GM18505 (cell line): ENCODE measurements around the gene GALC.
"Not testable (repeated sequence)": the region's sequence is repeated elsewhere in the genome, so short reads cannot be mapped to it uniquely, and the experiment has no call there.

Source experiments
- ATAC-seq: cut with Tn5 transposase; IDR thresholded peaks from one replicate; pipeline ENCODE4 v1.9.1; 2021; ENCODE audit not compliant: unreplicated experiment
- POLR2A ChIP-seq: IDR thresholded peaks from 4 replicates; pipeline ENCODE4 v1.6.1; 2011; ENCODE audit warnings: borderline replicate concordance; ENCODE audit not compliant: insufficient read depth, insufficient read length; ENCODE audit errors: extremely low read depth

GALC gene

DNA sequence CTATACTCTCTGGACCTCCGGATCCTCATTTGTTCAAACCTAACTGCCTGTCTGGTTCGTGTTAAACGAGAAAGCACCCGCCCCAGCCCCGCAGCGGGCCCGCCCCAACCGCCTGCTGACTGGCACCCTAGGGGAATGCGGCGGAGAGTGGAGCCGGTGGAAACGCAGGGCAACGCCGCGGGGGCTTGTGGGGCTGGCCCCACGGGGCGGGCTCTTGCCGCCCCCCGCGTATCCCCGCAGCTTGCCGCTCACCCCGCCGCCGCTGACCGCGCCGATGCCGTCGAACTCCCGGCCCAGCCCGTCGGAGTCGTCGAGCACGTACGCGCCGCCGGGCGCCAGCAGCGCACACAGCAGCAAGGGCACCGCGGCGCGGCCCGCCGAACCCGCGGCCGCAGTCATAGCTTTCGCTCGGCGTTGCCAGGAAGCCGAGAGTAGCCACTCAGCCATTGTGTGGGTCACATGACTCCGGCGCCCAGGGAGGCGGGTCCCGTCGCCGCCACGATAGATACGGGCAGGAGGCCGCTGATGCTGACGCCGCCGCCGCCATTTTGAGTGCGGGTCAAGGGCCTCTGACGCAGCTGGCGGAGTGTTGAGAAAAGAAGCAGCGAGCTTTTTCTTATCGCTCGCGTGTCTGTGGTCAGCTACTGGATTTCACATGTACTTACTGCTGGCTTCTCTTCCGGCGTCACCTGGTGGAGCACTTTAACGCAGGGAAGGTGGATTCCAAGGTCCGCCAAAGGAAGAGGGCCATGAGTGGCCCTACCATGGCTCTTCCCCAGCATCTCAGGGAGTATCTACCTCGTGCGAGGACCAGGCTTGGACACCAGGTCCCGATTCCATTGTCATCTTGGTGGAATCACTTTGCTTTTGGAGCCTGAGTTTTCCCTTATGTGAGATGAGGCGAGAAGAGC is at the start of gene GALC:
Gene GALC (minus strand): TSS at position 465 of the 911 bp plus-strand sequence. CDS start 18 bp downstream, at position 447.
- ATAC-seq, result peak; percentile 90
- TF ChIP-seq POLR2A, result peak; percentile 79

DNA sequence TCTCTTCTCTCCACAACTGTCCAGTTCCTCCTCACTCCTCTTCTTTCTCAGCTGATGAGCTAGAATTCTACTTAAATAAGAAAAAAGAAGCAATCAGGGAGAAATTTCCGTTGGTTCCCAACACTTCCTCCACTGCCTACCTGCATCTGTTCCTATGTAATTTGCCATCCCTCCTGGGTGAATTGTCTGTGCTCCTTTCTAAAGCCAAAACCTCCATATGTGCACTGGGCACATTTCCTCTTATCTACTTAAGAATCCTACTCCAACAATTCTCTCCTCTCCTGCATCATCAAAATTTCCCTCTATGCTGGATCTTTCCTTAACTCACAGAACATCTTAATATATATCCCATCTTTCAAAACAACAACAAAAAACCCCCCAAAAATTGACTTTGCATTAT is 47.2 kb upstream of the GALC start:
- ATAC-seq, result no peak
- TF ChIP-seq POLR2A, result no peak

DNA sequence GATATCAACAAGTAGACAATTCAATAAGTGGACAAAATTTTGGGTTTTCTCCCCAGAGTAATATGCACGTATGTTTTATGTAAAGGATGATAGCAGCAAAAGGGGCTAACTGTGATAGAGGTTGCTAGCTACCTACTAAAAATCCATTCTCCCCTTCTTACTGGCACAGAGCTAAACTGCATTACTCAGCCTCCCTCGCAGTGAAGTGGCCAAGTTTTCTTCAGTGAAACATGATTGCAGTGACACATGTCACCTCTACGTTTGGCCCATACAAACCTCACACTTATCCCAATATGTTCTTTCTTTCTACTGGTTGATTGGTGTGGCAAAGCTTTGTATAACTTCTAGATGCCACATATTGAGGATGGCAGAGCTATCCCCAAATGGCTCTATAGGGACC is 46.2 kb upstream of the GALC start:
- no peak for ATAC-seq

DNA sequence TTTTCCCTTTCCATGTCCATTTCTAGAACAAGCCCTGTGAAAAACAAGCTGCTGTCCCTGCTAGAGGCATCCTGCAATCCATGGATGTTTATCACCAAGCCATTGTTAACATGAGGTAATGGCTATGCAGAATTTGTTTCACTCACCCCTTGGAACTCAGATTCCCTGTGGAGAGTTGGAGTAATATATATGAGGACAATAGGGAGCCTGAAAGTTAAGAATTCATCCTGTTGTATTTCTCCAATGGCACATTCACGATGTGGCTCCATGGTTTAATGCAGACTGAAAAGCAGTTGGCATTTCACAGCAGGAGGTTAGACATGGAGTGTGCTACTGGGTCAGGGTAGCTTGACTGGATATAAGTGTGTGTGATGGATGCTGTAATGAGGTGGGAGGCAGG is 44.3 kb upstream of the GALC start:
- ATAC-seq, result no peak
- no peak for TF ChIP-seq POLR2A

More for the DNA sequence above, 46.2 kb upstream of the GALC start:
- TF ChIP-seq POLR2A, result no peak

DNA sequence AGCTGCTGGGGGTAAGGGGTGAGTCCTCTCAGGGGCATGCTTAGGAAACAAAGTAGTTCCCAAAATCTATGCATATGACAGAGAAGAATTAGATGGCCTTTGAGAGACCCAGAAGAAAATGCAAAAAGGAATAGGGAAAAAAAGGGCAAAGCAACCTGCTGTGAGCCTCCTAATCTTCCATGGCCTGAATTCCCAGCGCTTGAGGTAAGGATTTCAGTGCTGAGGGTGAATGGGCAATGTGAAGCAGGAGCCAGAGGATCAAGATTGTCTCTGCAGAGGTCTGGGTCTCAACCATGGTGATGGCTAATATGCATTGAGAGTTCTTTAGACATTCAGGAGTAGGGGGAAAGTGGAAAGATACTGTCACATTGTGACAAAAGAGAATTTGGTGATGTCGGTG is 43.4 kb upstream of the GALC start:
- ATAC-seq, result no peak
- no peak for TF ChIP-seq POLR2A

DNA sequence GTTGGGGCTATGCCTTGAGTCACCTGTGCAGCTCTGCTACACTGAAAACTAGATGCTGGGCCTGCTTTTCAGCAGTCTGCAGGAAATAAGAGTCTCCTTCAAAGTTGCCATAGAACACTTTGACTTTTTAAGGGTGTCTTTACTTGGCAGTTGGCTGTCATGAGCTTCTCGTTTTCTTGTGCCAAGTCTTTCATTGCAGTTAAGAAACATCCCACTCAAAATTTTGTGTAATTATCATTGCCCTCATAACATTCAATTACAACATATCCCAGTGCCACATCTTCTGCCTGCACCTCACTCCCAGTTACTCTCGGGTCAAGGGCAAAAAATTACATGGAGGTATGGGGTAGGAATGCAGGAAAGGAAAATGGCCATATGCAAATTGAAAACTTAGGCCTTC is 41.1 kb upstream of the GALC start:
- ATAC-seq, result no peak
- no peak for TF ChIP-seq POLR2A

DNA sequence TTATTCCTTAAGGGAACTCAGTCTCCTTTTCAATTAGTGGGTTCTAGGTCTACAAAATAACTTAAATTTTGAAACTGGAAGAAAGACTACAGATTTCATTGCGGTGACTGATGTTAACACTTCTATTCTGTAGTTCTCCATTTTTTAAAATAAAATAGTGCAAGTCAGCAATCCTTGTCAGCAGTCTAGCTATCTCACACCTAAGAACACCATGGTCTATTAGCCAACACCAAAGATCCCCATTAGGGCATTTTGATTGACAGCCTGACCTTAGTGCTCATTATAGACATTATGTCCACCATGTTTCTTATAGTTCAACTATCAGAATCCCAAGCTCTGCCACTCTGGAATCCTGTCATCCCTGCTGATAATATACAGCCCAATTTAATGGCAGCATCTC is 39.4 kb upstream of the GALC start:
- no peak for TF ChIP-seq POLR2A
- no peak for ATAC-seq

DNA sequence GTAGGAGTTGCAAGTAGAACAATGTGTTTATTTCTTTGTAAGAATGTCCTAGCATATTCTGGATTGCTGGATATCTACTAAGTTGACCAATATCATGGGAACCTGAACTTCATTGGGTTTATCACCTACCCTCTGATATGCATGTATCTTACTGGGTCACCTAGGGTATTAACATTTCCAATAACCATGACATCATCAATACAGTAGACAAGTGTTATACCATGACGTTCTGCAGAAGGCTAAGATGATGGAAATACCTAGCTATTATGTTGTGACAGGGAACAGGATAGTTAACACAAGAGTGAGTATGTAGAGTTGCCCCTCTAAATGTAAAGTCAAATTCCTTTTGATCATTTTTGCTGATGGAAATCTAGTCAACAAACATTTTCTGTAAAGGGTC is 37.9 kb upstream of the GALC start:
- no peak for ATAC-seq

DNA sequence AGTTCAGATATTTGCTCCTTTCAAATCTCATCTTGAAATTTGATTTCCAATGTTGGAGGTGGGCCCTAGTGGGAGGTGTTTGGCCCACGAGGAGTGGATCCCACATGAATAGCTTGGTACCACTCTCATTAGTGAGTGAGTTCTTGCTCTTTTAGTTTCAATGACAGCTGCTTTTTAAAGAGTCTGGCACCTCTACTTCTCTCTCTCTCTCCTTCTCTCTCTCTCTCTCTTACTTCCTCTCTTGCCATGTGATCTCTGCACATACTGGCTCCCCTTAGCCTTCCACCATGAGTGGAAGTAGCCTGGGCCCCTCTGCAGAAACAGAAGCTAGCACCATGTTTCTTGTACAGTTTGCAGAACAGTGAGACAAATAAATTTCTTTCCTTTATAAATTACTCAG is 37.1 kb upstream of the GALC start:
- ATAC-seq, result no peak
- TF ChIP-seq POLR2A, result no peak

More for the DNA sequence above, 37.9 kb upstream of the GALC start:
- TF ChIP-seq POLR2A, result no peak

DNA sequence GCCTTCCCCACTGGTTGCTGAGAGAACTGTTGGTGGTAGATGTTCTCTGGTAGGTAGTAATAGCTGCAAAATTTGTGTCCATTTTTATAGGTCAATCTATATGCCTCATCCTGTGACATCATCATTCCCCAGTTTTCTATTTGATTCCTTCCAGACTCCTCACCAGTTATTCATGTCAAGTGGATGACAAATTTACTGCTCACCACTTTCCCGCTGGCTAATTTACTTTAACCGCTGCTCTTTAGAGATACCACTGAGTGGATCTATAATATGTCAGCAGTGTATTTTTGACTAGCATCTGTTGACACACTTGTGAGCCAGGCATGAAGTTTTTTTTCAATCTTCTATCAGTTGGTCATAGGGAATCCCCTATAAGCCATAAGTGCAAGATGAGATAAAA is 36.5 kb upstream of the GALC start:
- TF ChIP-seq POLR2A, result no peak
- no peak for ATAC-seq

DNA sequence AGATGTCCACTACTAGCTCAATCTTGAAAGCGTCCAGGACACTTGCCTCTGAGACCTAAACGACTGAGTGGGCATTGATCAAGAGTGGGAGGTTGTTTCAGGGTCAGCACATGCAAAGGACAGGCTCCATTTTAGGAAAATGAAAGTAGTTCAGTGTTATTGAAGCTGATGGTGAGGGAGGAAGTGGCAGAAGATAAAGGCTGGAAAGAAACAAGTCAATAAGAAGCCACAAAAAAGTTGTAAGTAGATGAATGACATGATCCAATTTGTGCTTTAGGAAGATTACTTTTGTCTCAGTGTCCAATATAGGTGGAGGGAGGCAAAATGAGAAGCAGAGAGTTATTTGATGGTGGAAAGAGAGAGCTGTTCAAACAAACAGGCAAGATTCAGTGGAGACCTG is 33.9 kb upstream of the GALC start:
- TF ChIP-seq POLR2A, result no peak
- ATAC-seq, result no peak

DNA sequence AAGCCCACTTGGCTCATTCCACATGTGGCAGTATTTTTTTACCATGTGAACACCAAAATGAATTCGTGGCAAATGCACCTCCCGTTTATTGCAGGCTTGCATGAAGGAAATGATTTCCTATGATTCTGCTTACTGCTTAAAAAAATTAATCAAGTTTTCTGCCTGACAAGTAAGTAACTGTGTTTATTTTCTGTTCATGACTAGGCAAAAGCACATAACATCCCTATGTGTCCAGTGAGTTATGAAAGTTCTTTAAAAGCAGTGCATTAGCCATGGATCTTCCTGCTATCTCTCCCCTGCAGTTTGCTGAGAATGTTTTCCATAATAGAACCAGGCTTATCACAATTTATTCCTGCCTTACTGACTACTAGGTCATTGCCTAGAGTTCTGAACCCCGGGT is 32.3 kb upstream of the GALC start:
- no peak for ATAC-seq
- TF ChIP-seq POLR2A, result no peak

DNA sequence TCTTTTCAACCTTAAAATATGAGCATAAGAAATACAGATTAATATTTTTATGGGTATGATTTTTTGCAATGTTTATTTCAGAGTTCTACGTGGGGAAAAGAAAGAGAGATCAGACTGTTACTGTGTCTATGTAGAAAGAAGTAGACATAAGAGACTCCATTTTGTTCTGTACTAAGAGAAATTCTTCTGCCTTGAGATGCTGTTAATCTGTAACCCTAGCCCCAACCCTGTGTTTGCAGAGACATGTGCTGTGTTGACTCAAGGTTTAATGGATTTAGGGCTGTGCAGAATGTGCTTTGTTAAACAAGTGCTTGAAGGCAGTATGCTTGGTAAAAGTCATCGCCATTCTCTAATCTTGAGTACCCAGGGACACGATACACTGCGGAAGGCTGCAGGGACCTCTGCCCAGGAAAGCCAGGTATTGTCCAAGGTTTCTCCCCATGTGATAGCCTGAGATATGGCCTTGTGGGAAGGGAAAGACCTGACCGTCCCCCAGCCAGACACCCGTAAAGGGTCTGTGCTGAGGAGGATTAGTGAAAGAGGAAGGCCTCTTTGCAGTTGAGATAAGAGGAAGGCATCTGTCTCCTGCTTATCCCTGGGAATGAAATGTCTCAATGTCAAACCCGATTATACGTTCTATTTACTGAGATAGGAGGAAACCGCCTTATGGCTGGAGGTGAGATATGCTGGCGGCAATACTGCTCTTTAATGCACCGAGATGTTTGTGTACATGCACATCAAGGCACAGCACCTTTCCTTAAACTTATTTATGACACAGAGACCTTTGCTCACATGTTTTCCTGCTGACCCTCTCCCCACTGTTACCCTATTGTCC is 31.5 kb upstream of the GALC start:
- not testable (repeated sequence) for ATAC-seq
